Measurements from ENCODE around the gene KDM2B.

The KDM2B gene

DNA sequence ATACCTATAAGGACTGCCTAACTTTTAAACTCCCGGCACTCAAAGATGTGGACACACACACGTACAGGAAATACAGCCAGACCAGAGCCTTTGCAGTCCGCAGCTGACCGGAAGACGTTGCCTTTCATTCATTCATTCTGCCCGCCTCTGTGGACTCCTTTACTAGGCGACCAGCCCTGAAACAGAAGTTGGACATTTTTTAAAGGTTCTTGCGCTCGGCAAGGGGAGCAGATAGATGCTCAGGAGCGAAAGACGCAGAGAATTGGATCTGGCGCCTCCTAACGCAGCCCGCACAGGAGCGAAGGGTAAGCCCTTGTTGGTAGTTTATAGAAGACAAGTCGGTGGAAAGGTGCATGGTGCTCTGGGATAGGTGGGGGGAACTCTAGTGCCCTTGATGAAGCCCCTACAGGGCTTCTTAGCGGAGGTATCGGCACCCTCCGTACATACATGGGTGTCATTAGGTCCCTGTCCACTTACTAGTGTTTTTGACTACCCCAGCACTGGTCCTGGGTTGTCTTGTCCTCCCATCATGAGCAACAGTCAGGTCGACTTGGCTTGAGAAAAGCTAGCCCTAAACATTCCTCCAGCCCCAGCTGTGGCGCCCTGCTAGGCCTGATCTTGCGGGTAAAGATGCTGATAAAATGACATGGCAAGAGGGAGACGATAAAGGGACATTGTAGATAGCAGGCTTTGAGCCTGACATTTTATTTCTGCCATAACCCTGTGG, at the start of gene KDM2B:
KDM2B (minus strand) TSS at position 65 of the 727 bp plus-strand sequence. CDS start 112 bp downstream, outside the sequence.
- in situ Hi-C loops (cut with HindIII; ENCODE audit: low sequenced_read_pairs), result no loop called here

DNA sequence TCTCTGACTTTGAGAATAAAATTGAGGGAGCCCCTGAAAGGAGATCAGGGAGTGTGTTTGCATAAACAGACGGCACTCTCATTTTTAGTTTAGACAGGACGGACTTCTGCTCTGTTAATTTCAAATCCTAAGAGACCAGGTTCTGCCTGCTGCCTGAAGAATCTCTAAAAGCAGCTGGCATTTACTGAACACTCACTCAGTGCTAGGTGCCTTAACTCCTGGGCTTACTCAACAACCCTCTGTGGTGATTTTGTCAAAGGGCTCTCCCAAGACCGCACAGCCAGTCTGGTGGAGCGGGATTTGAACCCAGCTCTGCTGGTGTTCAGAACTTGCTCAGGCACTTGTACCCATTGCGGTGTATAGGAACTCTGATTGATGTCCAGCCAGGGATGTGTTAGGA, 47.7 kb upstream of the KDM2B start:
- in situ Hi-C loops (cut with HindIII; ENCODE audit: low sequenced_read_pairs), result loop anchor here (5.0 kb wide), 2 partner anchors 66 to 106 kb away; no protein-coding TSS in a partner anchor

DNA sequence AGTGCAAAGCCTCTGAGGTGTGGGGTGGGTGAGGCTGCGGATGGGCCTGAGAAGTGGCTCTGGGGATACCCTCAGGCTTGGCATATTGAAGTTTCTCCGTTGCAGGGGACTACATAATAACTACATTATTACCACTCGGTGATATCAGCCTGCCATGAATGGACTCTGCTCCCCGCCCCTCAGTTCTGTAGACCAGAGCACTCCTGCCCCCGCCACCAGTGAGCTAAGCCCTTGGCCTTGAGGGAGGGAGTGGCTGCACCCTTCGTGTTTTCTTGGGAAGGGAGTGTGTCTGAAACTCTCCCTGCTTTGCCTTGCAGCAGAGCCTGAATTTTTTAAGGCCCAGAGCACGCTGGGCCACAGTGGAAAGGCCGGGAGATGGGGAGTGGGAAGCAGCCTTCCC, 47.2 kb upstream of the KDM2B start:
- in situ Hi-C loops (cut with HindIII; ENCODE audit: low sequenced_read_pairs), result loop anchor here (5.0 kb wide), 2 partner anchors 66 to 106 kb away; no protein-coding TSS in a partner anchor

DNA sequence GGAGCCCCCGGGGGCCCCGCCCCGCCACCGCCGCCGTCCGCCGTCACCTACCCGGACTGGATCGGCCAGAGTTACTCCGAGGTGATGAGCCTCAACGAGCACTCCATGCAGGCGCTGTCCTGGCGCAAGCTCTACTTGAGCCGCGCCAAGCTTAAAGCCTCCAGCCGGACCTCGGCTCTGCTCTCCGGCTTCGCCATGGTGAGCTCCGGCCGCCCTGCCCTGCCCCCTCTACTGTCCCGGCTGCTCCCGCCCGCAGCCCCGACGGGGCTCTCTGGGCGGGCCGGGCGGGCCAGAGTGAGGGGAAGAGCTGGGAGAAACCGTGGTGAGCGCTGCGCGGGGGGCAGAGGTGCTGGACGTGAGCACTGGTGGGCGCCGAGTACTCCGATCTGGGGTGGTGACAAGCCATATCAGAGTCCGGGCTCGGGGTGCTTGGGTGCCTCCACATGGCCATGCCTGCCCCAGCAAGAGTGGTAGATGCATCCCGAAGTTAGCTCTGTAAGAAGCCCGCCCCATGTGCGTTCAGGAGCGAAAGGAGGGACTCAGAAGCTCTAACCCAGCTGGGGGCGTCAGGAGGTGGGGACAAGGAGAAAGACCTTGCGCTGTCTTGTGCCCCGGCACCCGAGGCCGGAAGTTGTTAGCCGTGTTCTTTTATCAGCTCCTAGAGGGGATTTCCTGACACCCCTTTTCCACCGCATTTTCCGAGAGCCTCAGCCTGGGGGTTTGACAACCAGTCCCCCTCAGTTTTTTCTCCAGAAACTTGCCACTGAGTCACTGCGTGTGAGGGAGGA, 46.2 kb upstream of the KDM2B start:
- in situ Hi-C loops (cut with HindIII; ENCODE audit: low sequenced_read_pairs), result loop anchor here (5.0 kb wide), 2 partner anchors 65 to 105 kb away; no protein-coding TSS in a partner anchor

DNA sequence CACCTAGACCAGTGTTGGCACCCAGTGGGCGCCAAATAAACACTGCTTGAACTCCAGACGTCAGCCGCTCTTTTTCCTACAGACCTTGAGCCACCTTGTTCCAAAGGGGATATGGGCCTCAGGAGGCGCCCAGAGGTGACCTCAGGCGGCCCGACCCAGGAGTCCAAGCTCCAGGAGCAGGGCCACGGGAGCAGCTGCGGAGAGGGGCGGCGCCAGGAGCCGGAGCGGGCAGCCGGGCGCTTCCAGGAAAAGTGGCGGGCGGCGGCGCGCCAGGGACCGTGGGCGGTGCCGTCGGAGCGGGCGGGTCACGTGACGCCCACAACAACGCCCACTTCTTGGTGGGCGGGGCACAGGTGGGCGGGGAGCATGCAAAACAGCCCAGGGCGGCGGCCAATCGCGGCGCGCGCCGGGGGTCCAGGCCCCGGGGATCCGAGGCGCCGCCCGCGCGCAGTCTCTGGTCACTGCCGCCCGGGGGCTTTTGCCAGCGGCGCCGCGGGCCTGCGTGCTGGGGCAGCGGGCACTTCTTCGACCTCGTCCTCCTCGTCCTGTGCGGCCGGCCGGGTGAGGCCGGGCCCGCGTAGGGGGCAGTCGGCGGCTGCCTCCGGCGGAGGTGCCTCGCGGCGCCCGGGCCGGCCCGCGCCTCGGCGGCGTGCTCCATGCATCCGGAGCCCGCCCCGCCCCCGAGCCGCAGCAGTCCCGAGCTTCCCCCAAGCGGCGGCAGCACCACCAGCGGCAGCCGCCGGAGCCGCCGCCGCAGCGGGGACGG, 45.4 kb upstream of the KDM2B start, which contains the start of gene ORAI1:
ORAI1 (plus strand) TSS at position 444 of the 766 bp plus-strand sequence.
- in situ Hi-C loops (cut with HindIII; ENCODE audit: low sequenced_read_pairs), result loop anchor here (5.0 kb wide), 2 partner anchors 64 to 104 kb away; no protein-coding TSS in a partner anchor

DNA sequence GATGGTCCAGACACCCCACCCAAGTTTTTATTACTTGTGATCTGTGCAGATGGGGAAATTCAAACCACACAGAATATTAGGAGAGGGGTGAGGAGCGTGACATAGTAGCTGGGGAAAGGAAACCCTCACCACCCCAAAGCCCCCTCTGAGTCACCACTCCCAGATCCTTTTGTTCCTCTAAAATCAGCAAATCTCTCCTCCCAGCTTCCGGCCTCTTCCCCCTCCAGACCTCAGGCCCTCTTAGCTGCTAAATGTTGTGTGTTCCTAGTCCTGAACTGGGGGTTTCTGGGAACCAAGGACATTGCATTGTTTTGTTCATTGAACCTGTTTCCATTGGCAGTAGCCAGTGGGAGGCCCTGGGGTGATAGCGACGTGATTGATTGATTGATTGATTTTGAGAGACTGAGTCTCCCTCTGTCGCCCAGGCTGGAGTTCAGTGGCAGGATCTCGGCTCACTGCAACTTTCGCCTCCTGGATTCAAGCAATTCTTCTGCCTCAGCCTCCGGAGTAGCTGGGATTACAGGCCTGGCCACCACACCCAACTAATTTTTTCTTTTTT, 39.6 kb upstream of the KDM2B start:
- in situ Hi-C loops (cut with HindIII; ENCODE audit: low sequenced_read_pairs), result no loop called here

- in situ Hi-C loops (cut with HindIII; ENCODE audit: low sequenced_read_pairs), result no loop called here
Measured at GRCh38 chr12:121618659-121619233, 37.9 kb upstream of the KDM2B start.

- in situ Hi-C loops (cut with HindIII; ENCODE audit: low sequenced_read_pairs), result no loop called here
Measured at GRCh38 chr12:121614872-121615467, 34.1 kb upstream of the KDM2B start.

DNA sequence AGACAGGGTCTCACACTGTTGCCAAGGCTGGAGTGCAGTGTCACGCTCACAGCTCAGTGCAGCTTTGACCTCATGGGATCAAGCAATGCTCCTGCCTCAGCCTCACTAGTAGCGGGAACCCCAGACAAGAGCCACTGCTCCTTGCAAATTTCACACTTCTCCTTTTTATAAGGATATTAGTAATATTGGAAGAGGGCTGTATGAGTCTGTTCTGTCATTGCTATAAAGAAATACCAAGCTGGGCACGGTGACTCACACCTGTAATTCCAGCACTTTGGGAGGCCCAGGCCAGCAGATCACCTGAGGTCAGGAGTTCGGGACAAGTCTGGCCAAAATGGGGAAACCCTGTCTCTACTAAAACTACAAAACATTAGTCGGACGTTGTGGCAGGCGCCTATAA, 32.6 kb upstream of the KDM2B start:
- in situ Hi-C loops (cut with HindIII; ENCODE audit: low sequenced_read_pairs), result no loop called here

- in situ Hi-C loops (cut with HindIII; ENCODE audit: low sequenced_read_pairs), result no loop called here
Measured at GRCh38 chr12:121611306-121611705, 30.5 kb upstream of the KDM2B start.

GRCh38 chr12:121610239-121611149, 29.7 kb upstream of the KDM2B start:
- in situ Hi-C loops (cut with HindIII; ENCODE audit: low sequenced_read_pairs), result no loop called here

DNA sequence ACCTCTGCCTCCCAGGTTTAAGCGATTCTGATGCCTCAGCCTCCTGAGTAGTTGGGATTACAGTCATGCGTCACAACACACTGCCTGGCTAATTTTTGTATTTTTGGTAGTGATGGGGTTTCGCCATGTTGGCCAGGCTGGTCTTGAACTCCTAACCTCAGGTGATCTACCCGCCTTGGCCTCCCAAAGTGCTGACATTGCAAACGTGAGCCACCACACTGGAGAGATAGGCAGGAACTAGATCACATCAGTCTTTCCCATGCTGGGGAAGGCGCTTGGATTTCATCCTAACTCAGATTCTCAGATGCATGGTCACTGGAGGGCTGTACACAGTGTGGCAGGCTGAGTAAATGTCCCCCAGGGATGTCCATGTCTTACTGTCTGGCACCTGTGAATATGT, 27.5 kb upstream of the KDM2B start:
- in situ Hi-C loops (cut with HindIII; ENCODE audit: low sequenced_read_pairs), result no loop called here

DNA sequence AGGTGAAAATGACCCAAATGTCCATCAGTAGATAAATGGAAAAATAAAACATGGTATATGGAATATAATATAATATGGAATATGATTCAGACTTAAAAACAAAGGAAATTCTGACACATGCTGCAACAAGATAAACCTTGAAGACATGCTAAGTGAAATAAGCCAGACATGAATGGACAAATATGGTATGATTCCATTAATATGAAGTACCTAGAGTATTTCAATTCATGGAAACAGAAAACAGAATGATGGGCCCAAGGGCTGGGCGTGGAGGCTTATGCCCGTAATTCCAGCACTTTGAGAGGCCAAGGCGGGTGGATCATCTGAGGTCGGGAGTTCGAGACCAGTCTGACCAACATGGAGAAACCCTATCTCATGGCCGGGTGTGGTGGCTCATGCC, 22.8 kb upstream of the KDM2B start:
- in situ Hi-C loops (cut with HindIII; ENCODE audit: low sequenced_read_pairs), result no loop called here

DNA sequence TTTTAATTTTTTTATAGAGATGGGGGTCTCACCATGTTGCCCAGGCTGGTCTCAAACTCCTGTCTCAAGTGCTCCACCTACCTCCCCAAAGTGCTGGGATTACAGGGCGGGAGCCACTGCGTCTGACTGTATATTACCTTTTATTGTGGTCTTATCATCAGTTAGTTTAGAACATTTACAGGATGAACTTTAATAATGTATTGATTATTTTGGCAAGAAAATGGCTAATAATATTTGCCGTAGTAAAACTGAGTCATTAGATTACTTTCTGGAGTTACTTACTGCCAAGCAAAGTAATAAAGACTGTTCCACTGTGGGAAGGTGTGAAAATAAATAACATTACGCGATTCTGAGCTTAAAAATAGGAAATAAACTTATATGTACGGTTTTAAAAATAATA, 21.9 kb upstream of the KDM2B start:
- in situ Hi-C loops (cut with HindIII; ENCODE audit: low sequenced_read_pairs), result no loop called here

DNA sequence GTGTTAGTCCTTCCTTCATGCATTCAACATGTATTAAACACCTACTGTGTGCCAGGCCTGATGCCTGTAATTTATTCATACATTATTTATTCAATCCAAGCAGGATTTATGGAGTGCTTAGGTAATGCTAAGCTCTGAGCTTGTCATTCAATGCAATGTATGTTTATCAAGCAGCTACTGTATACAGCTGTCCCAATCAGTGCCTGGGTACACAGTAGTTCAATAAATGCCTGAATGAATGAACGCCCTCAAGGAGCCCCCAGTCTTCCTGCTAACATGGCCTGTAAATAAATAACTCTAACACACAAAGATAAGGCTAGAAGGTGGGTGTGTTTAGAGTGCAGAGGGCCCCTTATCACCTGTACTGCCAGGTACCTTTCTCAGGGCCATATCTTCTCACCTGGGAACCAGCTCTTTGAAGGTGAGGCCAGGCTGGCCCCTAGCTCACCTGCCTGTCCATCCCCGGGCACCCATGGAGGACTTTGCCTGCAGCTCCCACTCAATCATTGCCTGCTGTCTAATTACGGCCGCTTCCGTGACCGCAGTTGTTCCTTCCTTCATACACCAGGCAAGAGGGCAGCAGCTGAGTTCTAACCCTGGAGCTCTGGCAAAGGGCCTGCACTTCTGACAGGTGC, 20.0 kb upstream of the KDM2B start:
- in situ Hi-C loops (cut with HindIII; ENCODE audit: low sequenced_read_pairs), result no loop called here

- in situ Hi-C loops (cut with HindIII; ENCODE audit: low sequenced_read_pairs), result no loop called here
Measured at GRCh38 chr12:121596526-121596925, 15.7 kb upstream of the KDM2B start.

- in situ Hi-C loops (cut with HindIII; ENCODE audit: low sequenced_read_pairs), result no loop called here
Measured at GRCh38 chr12:121595520-121595919, 14.7 kb upstream of the KDM2B start.

GRCh38 chr12:121592320-121592719, 11.5 kb upstream of the KDM2B start:
- in situ Hi-C loops (cut with HindIII; ENCODE audit: low sequenced_read_pairs), result no loop called here

Data from endothelial cell of hepatic sinusoid (primary cell).